Activated CD8-positive, alpha-beta memory T cell treated with anti-CD3 and anti-CD28 coated beads for 48 hours (primary cell): ENCODE results near the gene C6orf118.

Experiments used
- DNase-seq, 3 experiments: peaks; one replicate each; pipeline ENCODE4 v3.0.0-alpha.2; 2020; ENCODE audit warnings: low read depth in 2 of 3, low spot score in 2 of 3

Gene C6orf118

GRCh38 chr6:165308926-165309731 is at the start of gene C6orf118:
Gene C6orf118, minus strand, starts transcription at chr6:165309605. Its CDS starts 19 bp downstream, at chr6:165309586.
- DNase-seq: no peak

GRCh38 chr6:165345700-165346099 is 36.3 kb upstream of the C6orf118 start:
- DNase-seq: no peak

- DNase-seq: no peak
Observed at GRCh38 chr6:165340532-165340931, 31.1 kb upstream of the C6orf118 start.

- no peak for DNase-seq
Observed at GRCh38 chr6:165325609-165326008, 16.2 kb upstream of the C6orf118 start.

GRCh38 chr6:165321555-165322145 is 12.2 kb upstream of the C6orf118 start:
- no peak for DNase-seq

GRCh38 chr6:165321150-165321549 is 11.7 kb upstream of the C6orf118 start:
- DNase-seq: no peak

- no peak for DNase-seq
Observed at GRCh38 chr6:165317723-165318122, 8.3 kb upstream of the C6orf118 start.

GRCh38 chr6:165306955-165307354 is 2.5 kb downstream of the C6orf118 start:
- no peak for DNase-seq

GRCh38 chr6:165301372-165302246 is 7.8 kb downstream of the C6orf118 start:
- no peak for DNase-seq

- DNase-seq: no peak
Observed at GRCh38 chr6:165300422-165300936, 8.9 kb downstream of the C6orf118 start.

- no peak for DNase-seq
Observed at GRCh38 chr6:165298875-165299274, 10.5 kb downstream of the C6orf118 start.

GRCh38 chr6:165298402-165298801 is 11.0 kb downstream of the C6orf118 start:
- DNase-seq: no peak

- no peak for DNase-seq
Observed at GRCh38 chr6:165292657-165293056, 16.7 kb downstream of the C6orf118 start.

- DNase-seq: no peak
Observed at GRCh38 chr6:165274611-165275010, 34.8 kb downstream of the C6orf118 start.

- DNase-seq: no peak
Observed at GRCh38 chr6:165272585-165272984, 36.8 kb downstream of the C6orf118 start.

GRCh38 chr6:165268987-165269386 is 40.4 kb downstream of the C6orf118 start:
- DNase-seq: no peak

- no peak for DNase-seq
Observed at GRCh38 chr6:165266621-165267020, 42.8 kb downstream of the C6orf118 start.

- DNase-seq: no peak
Observed at GRCh38 chr6:165266191-165266590, 43.2 kb downstream of the C6orf118 start.

GRCh38 chr6:165260462-165260861 is 48.9 kb downstream of the C6orf118 start:
- DNase-seq: no peak

- no peak for DNase-seq
Observed at GRCh38 chr6:165249808-165250207, 59.6 kb downstream of the C6orf118 start.

- DNase-seq: no peak
Observed at GRCh38 chr6:165245701-165246100, 63.7 kb downstream of the C6orf118 start.
